ENCODE results near the gene EXOC6B. TPM values are rescaled to one million over a fixed set of nuclear protein-coding genes. Genes with fewer than 3 reads are reported as not detected.

EXOC6B gene
- total RNA-seq, 1 donor from 2014 or later, result 13.8 TPM

DNA sequence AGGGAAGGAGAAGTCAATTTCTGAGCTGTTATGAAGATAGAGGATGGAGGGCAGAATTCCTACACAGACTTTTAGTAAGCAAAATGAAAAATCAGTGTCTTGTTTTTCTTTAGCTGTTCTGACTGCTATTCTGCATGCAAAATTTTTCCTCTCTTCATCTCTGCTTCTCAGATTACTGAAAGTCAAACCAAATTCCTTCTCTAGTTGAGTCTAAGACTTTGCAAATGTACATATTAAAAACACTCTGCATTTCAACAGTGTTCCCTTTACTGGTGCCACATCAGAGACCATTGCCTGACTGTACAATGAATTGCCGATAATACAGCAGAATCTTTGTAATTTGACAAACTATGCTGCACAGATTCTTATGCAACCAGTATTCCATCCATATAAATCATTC is 198.8 kb downstream of the EXOC6B start:
- ATAC-seq (ENCODE audit: low read depth), result no peak
- DNase-seq, result no peak
- Mint-ChIP-seq H3K9me3 (no peaks in the 10 kb centered on the region), H3K4me3 (no peak overlapping the region), H3K27me3 (no peaks in the 10 kb centered on the region), H3K4me1 (no peaks in the 10 kb centered on the region), H3K27ac (no peak overlapping the region), H3K36me3 (ENCODE audit: low read depth) (no peaks in the 10 kb centered on the region)
- CTCF ChIA-PET, result no interaction called here
- intact Hi-C loops (cut with micrococcal nuclease), result no loop called here
- TF ChIP-seq CTCF (IDR thresholded peaks at IDR 0.05), result no peak
- POLR2A ChIA-PET, result no interaction called here

DNA sequence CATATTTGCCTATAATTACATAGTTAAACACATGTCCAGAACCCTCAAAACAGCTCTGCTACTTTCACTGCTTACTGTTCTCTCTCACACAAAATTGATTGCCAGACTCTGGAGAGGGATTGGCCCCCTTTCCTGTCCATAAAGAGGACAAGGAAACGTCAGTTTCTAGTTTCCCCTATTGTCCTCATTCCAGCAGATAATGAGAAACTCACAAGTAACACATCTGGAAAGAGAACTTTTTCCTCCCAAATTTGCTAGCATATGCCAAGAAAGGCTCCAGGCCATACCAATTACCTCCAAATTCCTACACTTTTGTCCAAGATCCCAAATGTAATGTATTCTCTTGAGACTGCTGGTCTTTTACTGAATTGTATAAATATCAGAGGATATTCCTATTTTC is 200.5 kb downstream of the EXOC6B start:
- CTCF ChIA-PET, result no interaction called here
- Mint-ChIP-seq H3K36me3 (ENCODE audit: low read depth) (no peaks in the 10 kb centered on the region), H3K4me1 (no peaks in the 10 kb centered on the region), H3K4me3 (no peak overlapping the region), H3K27ac (no peak overlapping the region), H3K9me3 (peaks cover 6% of the 10 kb centered on the region), H3K27me3 (no peaks in the 10 kb centered on the region)
- intact Hi-C loops (cut with micrococcal nuclease), result no loop called here
- POLR2A ChIA-PET, result no interaction called here
- DNase-seq (no peak), ATAC-seq (ENCODE audit: low read depth) (no peak)
- TF ChIP-seq CTCF (IDR thresholded peaks at IDR 0.05), result no peak

DNA sequence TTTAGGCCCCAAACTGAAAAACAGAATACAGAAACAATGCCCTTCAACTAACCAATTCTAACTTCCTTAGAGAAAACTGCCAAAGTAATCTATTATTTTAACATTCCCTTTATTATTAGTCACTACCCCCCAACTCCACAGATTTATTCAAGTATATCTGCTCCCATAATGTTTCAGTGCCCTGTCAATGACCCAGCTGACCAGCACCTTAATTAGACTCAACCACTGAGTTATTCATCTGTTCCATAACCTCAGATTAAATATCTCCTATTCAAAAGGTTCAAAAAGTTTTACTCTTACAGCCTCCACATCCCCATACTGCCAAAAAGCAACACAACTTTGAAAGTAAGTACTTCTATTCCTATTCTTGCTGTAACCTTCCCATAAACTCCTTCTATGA is 202.4 kb downstream of the EXOC6B start:
- DNase-seq (no peak), ATAC-seq (ENCODE audit: low read depth) (no peak)
- ChIA-PET POLR2A (no interaction called here), CTCF (no interaction called here)
- Mint-ChIP-seq H3K27ac (no peak overlapping the region), H3K27me3 (no peaks in the 10 kb centered on the region), H3K4me3 (no peak overlapping the region), H3K4me1 (no peaks in the 10 kb centered on the region), H3K9me3 (peaks cover 6% of the 10 kb centered on the region), H3K36me3 (ENCODE audit: low read depth) (no peaks in the 10 kb centered on the region)
- TF ChIP-seq CTCF (IDR thresholded peaks at IDR 0.05), result no peak
- intact Hi-C loops (cut with micrococcal nuclease), result no loop called here

- no peak overlapping the region for H3K27ac Mint-ChIP-seq
- CTCF ChIA-PET, result no interaction called here
- H3K36me3 Mint-ChIP-seq (ENCODE audit: low read depth), result peaks cover 2% of the 10 kb centered on the region
These were observed 206.2 kb downstream of the EXOC6B start for GRCh38 chr2:72619626-72620025.

GRCh38 chr2:72613931-72614330 is 211.9 kb downstream of the EXOC6B start:
- Mint-ChIP-seq H3K4me3 (no peak overlapping the region), H3K27ac (no peak overlapping the region), H3K36me3 (ENCODE audit: low read depth) (peaks cover 2% of the 10 kb centered on the region), H3K27me3 (no peaks in the 10 kb centered on the region), H3K4me1 (peaks cover 2% of the 10 kb centered on the region), H3K9me3 (peaks cover 8% of the 10 kb centered on the region)
- POLR2A ChIA-PET, result no interaction called here
- CTCF ChIA-PET, result no interaction called here
- TF ChIP-seq CTCF (IDR thresholded peaks at IDR 0.05), result no peak
- DNase-seq (no peak), ATAC-seq (ENCODE audit: low read depth) (no peak)
- intact Hi-C loops (cut with micrococcal nuclease), result no loop called here

More at GRCh38 chr2:72619626-72620025, 206.2 kb downstream of the EXOC6B start:
- ATAC-seq (ENCODE audit: low read depth) (no peak), DNase-seq (no peak)
- POLR2A ChIA-PET, result no interaction called here
- TF ChIP-seq CTCF (IDR thresholded peaks at IDR 0.05), result no peak
- Mint-ChIP-seq H3K9me3 (peaks cover 14% of the 10 kb centered on the region), H3K4me1 (no peaks in the 10 kb centered on the region), H3K4me3 (no peak overlapping the region), H3K27me3 (no peaks in the 10 kb centered on the region)
- intact Hi-C loops (cut with micrococcal nuclease), result no loop called here

Data from activated B cell treated with CpG ODN at 0.5 μM for 24 hours (primary cell).